HG02798 (cell line): ENCODE measurements around the gene TOP1.

Source experiments
- ATAC-seq: cut with Tn5 transposase; IDR thresholded peaks from one replicate; pipeline ENCODE4 v1.9.1; 2021; ENCODE audit warnings: mild to moderate bottlenecking; ENCODE audit not compliant: unreplicated experiment, poor library complexity

Gene TOP1

DNA sequence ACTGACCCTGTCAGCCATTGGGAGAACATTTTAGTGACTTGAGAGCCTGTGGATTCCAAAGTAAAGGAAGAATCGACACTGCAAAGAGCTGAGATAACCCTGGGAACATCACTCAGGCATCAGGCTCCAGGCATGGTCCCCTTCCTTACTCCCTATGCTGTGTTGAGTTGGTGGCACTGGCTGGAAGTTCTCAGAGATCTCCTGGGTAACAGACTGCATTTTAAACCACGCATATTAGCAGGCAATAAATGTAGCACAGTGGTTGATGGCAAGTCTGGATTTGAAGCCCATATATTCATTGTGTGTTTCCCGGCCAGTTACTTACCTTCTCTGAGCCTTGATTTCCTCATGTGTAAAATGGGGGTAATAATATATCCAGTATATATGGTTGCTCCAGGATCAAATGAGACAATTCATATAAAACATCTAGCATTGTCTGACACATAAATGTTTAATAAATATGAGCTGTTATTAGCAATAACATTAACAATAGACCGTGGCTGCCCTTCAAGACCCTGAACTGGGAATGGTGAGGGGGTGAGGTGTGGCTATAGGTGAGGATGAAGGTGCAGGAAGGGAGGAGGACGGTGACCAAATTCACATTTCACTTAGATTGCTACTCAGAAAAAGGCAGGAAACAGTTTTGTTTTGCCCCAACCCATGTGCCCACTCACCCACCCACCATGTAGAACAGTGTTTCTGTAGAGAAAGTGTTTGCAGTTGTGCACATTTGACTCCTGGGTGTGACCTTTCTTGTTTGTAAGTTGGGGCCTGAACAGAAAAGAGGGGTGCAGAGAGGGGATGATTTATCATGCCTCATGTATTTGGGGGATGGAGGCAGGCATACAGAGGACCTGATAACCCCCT lies 110.8 kb downstream of the TOP1 start:
- ATAC-seq: no peak

DNA sequence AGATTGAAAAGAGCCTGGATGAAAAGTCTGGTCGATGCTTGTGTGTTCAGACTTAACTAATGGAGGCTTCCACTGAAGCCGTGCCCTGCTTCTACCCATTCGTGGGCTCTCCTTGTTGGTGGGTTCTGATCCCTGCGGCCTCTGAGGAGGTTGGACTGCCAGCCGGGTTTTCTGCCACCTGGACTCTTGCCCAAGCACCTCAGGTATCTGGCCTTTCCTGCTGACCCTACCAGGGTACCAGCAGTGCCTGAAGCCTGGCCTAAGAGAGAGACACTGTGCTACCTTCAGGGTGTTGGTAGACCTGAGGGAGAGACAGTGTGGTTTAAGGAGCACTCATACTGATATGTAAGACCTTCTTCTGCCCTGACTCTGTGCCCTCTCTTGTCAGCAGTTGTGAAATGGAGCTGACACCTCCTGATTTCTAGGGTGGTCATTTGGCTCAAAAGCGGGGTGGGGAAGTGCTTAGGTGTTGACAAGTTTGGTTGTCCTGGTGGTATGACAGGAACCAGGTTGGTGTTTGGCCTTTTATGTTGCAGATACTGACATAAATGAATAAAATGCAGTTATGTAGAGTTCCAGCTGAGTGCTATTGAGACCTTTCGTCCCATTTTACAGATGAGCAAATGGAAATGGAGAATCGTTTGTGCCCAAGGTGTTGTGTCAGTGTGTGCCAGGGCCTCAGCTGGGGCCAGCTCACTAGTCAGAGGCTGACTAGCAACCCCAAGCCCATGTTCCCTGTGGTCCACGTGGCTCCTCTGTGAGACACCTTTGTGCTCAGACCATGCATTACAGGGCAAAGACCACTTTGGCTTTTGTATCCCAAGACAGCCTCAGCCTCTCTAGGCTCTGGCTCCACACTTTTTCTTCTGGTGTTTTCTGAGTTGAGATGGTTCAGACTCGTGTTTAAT lies 111.9 kb downstream of the TOP1 start:
- no peak for ATAC-seq

DNA sequence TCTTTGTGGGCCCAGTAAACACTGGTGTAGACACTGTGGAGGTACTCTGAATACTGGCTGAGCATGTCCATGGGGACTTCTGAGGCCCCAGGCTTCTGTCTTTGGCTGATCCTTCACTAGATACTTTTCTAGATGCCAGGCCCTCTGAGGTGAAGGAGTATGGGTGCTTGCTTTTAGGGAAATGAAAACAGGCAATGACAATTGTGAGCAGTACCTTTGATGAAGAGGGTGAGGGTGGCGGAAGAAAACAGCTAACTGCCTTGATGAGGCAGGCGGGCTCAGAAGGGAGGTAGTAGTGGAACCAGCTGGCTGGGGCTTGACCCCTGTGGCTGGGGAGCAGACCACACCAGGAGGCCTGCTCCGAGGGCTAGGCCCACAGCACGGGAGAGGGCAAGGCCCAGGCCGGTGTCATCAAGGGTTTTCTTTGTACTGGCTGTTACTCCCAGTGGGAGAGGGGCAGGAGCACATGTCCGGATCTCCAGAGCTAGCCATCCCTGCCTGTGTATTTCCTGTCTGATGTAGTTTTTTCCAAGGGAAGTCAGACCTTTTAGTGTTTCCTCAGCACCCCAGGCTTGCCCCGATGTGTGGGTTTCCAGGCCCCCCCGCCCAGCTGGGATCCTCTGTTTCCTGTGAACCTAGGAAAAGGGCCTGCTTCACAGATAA lies 112.7 kb downstream of the TOP1 start:
- ATAC-seq: no peak

DNA sequence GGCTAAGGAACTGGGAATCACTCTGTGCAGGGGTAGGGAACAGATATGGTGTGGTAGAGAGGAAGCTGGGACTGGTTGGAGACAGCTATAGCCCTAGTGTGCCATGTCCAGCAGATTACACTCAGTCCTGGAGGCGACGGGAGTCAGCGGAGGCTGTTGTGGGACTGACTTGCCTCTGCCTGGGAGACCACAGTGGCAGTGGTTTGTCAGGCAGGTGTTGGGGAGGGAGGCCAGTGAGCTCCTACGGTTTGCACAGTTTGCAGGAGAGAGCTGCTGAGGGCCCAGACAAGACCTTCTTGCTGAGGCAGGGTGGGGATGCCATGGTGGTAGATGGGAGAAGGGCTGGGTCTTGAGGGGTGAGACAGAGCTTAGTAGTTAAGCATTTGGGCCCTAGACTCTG lies 113.6 kb downstream of the TOP1 start:
- ATAC-seq: no peak

DNA sequence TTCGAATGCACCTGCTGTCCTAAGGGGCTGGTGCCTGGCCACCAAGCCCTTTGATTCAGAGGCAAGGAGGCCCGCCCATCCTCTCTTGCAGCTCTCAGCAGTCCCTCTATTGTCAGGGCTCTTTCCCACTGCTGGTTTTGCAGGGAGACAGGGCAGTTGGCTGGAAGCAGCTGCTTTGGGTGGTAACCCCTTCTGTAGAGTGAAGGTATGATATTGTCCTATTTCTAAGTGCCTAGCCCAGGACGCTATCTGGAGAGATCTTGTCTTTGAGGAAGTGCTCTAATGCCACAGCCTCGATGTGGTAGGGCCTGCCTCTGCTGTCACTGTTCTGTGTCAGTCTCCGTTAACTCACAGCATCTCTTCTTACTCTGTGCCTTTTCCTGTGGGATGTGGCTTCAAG lies 114.3 kb downstream of the TOP1 start:
- no peak for ATAC-seq

DNA sequence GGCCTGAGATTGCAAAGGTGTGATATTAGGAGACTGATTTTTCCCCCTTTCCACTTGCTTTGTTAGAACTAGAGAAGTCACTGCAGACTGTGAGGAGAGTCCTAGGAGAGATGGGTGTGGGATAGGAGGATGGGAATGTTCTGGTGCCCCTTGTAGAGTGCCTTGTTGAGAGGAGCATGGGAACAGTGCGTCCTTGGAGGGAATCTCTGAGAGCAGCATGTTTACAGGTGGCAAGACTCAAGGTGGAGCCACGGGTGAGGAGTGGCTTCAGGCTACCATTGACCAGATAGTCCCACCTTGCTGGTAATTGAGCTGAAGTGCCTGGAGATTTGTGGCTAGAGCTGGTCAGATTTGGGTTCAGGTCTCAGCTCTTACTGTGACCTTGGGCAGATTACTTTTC lies 114.7 kb downstream of the TOP1 start:
- ATAC-seq: no peak

DNA sequence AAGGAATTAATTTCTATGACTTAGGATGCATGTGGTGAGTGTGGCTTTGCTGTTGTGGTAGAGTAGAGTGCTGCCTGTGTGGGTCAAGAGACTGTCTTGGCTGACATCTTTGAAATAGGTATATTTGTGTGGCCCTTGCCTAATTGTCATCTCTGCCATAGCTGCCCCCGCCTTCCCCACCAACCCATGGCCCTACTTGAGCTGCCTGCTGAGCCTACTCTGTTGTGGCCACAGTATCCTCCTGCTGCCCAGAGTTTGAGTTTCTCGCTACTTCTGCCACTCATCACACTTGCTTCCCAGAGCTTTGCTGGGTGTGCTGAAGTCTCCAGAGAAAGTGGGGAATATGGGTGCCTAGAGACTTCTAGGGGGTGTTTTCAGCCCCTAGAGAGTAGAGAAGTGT lies 116.7 kb downstream of the TOP1 start:
- ATAC-seq: no peak

DNA sequence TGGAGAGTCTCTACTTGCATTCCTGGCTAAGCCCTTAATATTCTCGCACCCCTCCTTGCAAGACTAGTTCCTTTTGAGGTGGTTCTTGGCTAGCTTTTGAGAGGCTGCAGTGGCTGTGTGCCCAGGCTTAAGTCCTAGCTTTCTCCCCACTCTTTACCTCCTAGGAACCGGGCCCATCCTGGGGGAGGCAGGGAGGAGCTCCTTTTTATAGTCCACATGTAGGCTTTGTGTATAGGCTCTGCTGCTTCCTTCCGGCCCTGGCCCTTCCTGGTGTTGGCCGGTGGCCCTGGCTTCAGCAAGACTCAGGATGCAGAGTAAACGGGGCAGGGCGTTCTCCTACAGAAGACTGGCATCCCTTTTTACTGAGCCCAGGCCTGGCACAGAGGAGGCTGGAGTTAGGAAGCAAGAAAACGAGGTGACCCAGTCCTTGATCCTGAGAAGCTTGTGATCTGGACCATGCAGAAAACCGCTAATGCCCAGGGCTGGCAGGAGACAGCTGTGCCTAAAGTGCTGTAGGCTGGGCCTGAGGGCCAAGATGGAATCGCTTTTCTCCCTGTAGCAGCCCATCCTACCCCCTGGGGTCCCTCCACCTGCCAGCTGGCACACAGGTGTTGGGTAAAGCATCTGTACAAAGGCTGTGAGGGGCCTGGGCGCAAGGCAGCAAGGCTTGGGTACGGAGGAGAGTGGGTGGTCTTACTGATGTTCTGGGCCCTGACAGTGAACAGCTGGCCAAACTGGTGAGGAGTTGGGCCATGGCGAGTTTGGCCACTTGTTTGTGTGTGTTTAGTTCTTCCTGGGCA lies 117.4 kb downstream of the TOP1 start:
- no peak for ATAC-seq

DNA sequence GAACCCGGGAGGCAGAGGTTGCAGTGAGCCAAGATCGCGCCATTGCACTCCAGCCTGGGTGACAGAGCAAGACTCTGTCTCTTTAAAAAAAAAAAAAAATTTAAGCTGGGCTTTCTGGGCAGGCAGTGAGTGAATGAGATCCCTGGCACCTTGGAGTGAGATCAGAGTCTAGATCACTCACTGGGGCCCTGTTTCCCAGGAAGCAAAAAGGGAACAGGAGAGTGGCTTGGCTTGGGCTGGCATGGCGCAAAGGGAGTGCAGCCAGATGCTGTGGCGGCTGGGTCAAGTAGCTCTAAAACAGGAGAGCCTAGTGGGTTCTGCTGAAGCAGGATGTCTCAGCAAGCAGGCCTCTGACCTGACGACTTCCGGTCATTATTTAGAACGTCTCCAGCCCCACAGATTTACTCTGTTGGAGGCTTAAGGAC lies 119.2 kb downstream of the TOP1 start:
- no peak for ATAC-seq

DNA sequence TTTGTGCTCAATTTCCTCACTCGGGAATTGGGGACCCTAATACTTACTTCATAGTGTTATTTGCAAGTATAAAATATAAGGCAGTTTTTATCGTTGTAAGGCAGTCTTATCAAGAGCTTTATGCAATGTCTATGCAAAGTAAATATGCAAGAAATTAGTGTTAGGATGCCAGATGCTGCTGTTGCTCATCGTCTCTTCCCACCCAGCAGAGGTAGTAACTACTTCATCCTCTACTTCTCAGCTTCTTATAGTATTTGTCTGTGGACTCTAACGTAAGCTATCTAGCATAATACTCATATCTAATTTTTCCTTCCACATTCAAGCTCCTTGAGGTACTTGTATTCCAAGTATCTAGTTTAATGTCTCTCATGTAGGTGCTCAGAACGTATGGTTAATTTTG lies 120.3 kb downstream of the TOP1 start:
- ATAC-seq: no peak

DNA sequence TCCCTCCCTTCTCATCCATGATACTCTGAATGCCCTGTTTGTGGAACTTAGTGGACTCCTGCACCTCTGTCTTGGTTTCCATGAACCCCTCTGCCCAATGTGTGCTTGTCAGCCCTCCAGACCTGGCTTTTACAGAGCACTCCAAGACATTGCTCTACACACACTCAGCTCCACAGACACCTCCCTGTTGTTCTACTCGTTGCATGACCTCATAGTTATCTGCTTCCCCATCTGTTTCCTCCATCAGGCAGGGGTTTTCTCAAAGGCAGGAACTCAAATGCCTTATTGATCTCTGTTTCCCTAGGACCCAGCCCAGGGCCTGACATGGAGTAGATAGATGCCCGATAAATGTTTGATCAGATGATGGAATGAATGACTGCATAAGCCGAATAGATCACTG lies 122.0 kb downstream of the TOP1 start:
- ATAC-seq: no peak

DNA sequence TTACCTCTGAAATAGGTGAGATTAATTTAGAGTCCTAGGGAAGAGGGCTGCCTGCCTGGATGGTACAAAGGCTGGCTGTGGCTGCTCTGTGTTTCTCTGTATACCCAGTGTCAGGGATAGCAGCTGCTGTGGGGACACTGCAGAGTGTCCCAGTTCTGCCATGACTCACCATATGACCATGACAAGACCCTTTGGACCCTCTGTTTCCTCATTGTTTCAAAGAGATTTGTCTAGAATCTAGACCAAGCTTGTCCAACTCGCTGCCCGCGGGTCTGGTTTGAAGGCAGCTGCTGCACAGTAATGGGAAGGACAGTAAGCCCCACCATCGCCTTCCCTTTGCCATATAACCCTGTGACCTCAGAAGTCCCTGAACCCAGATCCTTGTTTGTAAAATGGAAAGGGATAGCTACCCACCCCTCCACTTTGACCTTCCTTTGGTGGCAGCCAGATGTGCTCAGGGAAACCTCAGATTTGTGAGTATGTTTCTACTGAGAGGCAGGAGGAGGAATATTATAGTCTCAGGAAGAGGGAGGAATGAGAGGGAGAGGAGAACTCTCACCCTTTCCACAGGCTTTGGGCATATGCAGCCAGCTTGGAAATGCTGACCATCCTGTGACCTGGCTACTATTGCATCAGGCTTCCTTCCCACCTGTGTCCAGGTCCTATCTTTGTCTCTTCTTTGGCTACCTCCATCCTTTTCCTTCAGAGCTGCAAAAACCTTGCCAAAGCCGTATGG lies 122.7 kb downstream of the TOP1 start:
- ATAC-seq: no peak

DNA sequence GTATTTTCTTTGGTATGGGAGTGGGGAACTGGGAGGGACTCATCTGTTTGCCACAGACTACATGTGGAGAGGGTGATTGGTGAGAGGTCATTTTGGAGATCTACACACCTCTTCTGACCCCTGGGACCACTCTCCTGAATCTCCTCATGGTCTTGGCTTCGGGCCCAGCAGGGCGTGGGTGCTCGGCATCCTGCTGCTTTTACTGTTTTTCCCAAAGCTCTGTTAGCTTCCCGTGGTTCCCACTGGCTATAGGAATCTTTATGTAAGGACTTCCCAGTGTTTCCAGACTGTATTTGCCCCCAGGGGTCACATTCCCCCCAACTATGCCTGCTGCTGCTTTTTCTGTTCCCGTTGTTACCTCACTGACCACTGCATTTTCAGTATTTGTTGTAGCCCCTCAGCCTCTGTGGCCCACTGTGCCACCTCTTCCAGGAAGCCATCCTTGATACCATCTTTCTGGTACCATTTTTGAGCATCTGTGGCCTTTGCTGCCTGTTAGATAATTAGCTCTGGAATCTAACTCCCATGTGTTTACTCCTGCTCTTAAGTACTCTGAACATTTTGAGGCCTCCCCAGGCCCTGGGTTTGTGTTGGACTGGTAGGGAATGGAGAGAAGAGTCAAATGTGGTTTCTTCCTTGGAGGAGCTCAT lies 123.6 kb downstream of the TOP1 start:
- no peak for ATAC-seq

DNA sequence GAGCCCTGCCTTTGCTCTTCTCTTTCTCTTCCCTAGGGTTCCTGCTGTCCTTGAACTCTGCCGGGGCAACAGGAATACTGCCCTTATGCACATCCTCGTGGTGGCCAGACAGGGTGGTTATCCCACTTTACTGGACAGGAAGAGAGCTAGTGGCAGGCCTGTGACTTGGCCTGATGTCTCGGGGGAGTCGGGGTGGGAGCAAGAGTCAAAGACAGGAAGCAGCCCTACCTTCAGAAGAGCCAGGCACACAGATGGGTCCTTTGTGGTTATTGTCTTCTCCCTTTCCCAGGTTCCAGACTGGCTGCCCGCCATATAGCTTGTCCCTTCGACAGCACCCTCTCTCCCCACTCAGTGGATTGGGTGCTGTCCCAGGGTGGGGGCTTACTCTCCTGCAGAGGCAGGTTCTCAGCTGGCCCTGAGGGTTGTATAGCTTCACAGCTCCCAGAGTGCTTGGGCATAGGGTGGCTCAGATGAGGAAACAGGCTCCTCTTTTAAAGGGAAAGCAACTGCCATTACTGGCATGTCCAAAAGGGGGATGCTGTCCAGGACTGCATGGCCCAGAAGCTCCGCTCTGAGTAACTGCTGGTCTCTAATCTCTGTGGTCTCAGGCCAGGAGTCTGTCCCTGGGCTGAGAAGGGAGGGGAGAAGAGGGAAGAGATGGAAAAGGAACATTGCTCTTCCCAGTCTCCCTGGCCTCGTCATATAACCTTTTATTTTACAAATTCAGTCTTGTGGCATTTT lies 126.0 kb downstream of the TOP1 start:
- ATAC-seq: no peak

DNA sequence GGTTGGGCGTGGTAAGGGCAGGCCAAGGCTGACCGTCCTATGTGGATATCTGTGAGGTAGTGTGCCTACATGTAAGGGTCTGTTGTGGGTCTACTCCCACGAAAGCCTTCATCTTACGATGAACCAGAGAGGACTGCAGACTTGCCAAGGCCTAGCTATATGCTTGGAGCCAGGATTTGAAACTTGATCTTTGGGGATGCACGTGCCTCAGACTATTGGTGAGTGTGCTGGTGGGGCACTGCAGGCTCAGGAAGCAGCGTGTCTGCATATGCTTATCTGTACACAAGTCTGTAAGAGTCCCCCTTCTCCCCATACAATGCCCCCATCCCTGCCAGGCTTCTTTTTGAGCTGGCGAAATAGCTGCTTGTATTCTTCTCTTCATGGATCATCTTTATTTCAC lies 126.6 kb downstream of the TOP1 start:
- ATAC-seq: no peak

DNA sequence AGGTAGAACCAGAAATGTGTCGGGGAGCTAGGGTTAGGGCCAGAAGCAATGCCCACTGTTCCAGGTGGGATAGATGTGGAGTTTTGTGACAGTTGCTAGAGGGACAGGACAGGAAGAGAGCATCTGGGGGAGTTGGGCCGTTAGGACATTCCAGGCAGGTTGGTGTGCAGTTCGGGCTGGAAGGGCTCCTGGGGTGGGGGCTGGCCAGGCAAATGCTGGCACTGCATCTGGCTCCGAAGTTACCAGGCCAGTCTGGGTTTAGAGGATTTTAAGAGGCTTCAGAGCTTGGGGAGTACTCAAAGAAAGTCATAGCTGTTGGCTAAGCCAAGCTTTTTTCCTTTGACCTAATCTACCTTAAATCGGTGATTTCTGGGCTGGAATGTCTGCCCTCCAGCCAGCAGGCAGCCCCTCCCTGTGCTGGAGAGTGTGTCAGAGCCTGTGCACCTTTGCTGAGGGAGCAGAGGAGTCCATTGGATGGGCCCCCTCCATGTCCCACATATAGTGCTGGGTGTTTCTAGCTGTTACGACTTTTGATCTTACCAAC lies 129.5 kb downstream of the TOP1 start:
- no peak for ATAC-seq

DNA sequence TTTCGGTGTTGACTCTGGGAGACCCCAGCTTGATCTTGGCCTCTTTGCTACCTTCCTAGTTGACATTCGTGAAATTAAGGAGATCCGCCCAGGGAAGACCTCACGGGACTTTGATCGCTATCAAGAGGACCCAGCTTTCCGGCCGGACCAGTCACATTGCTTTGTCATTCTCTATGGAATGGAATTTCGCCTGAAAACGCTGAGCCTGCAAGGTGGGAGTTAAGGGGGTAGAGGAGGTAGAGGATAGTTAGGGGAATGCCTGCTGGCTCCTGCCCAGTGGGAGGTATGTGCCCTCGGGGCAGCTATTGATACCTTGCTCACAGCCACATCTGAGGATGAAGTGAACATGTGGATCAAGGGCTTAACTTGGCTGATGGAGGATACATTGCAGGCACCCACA lies 130.9 kb downstream of the TOP1 start:
- ATAC-seq: no peak

DNA sequence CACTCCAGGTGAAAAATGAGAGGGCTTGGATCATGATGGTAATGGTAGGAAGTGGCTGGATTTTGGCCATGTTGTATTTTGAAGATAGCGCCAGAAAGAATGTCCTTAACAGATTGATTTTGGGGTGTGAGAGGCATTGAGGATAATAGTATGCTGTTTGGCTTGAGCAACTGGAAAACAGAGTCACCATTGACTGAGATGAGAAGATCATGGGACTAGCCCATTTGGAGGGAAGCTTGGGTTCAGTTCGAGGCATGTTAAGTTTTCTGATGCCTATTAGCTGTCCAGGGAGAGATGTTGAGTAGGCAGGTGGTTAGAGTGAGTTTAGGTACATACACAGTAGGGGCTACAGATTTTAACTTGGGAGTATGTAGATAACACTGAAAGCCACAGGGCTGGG lies 132.1 kb downstream of the TOP1 start:
- ATAC-seq: no peak
